ENCODE results near the gene LRRC8D.
"Not testable (repeated sequence)": the region's sequence is repeated elsewhere in the genome, so short reads cannot be mapped to it uniquely, and the experiment has no call there.

The LRRC8D gene

GRCh38 chr1:89913353-89914095, 92.7 kb downstream of the LRRC8D start:
- DNase-seq (ENCODE audit: low spot score) = no peak

GRCh38 chr1:89917353-89917752, 96.5 kb downstream of the LRRC8D start:
- DNase-seq (ENCODE audit: low spot score) = no peak

DNA sequence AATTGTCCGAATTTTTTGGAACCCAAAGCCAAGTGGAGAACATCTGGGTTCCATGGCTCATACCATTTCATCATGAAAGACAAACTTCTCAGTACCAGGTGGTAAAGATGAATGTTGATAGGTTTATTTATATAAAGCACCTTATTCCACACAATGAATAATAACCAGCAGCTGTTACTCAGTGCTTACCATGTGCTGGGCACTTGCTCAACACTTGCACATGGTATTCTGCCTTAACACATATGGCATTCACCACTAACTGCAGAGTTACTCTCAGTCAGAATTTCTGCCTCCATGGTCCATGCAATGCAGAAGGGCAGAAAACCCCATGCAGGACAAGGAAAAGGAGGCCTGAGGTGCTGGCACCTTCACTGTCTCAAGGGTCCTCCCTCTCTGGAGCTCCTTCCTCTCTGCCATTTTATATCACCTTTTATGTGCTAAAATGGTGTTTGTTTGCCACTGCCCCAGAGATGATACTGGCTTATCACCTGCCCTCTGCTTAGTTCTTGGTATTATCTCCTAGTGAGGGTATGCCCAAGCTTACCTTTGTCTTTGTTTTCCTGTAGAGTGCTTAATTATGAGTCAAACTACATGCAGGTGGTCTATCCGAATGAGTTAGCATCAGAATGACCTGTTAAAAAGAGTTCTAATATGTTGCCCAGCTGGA, 97.4 kb downstream of the LRRC8D start:
- DNase-seq (ENCODE audit: low spot score) = no peak

GRCh38 chr1:89918794-89919155, 97.9 kb downstream of the LRRC8D start:
- DNase-seq (ENCODE audit: low spot score) = no peak

- no peak for DNase-seq (ENCODE audit: low spot score)
Observed at GRCh38 chr1:89919174-89919573, 98.3 kb downstream of the LRRC8D start.

DNA sequence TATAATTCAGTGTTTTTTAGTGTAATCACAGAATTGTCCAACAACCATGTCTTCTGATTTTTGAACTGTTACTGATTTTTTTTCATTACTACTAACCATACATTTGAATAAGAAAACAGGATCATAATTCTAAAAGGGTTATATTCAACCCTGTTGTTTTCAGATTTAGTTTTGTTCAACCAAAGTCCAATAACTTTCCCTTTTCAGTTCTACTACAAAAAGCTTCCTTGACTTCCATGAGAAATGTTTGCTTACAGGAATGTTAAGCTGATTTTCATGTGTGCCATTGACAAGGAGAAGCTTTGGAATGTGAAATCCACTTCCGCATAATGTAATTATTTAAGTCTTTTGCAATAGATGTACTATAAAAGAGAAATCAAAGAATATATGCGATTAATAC, 102.1 kb downstream of the LRRC8D start:
- DNase-seq (ENCODE audit: low spot score) = no peak

GRCh38 chr1:89923517-89923916, 102.7 kb downstream of the LRRC8D start:
- DNase-seq (ENCODE audit: low spot score) = no peak

- DNase-seq (ENCODE audit: low spot score) = not testable (repeated sequence)
Observed at GRCh38 chr1:89924075-89924474, 103.2 kb downstream of the LRRC8D start.

- DNase-seq (ENCODE audit: low spot score) = no peak
Observed at GRCh38 chr1:89927049-89927448, 106.2 kb downstream of the LRRC8D start.

GRCh38 chr1:89927478-89927877, 106.6 kb downstream of the LRRC8D start:
- no peak for DNase-seq (ENCODE audit: low spot score)

DNA sequence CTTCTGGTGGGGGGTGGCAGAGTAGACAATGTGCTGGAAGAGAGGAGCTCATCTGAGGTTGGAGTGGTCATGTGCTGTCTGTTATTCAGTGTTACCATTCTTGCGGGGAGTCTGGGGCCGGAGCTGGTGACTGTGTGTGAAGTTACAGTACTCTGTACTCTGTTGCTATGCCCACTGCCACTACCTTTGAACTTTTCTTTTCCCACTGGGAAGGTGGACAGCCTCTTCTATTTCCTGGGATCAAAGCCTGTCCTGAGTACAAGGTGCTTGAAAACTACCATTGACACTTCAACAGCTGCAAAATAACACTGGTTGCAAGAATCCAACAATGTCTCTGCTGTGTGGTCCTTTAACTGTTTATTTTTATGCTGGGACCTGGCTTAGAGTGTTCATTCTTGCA, 107.7 kb downstream of the LRRC8D start:
- no peak for DNase-seq (ENCODE audit: low spot score)

- no peak for DNase-seq (ENCODE audit: low spot score)
Observed at GRCh38 chr1:89929467-89930063, 108.7 kb downstream of the LRRC8D start.

DNA sequence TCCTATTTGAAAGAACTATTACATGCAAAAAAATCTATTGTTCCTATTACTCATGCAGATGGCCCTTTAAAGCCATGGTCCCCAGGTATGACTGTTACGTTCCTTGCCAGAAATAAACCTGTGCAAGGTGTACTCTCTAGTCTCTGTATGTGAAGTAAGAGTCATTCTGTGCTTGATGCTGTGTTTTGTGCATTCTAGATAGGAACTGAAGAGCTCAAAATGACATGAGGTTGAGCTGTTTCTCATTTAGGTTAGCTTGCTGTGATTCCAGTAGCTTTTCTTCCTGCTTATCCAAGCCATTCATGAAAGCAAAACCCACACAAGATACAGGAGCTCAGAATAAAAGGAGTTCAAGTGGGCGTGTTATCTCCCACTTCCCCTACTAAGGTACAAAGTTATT, 109.7 kb downstream of the LRRC8D start:
- DNase-seq (ENCODE audit: low spot score) = no peak

DNA sequence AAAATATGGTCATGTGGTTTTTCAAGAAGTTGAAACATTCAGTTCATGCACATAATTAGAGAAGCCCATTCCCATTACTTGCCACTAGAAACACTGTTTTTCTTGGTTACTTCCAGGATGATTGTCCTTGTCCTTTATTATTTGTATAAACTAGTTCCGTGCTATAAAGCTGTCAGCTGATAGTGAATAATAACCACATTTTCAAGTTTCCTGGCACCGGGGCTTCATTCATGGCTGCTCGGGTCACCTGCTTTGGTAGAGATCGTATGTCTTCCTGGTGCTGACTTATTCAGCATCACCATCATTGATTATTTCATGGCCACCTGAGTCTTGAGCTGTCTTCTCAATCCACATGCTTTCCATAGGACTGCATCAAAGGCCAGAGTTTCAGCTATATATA, 111.1 kb downstream of the LRRC8D start:
- no peak for DNase-seq (ENCODE audit: low spot score)

GRCh38 chr1:89932598-89933364, 111.9 kb downstream of the LRRC8D start:
- DNase-seq (ENCODE audit: low spot score) = no peak

DNA sequence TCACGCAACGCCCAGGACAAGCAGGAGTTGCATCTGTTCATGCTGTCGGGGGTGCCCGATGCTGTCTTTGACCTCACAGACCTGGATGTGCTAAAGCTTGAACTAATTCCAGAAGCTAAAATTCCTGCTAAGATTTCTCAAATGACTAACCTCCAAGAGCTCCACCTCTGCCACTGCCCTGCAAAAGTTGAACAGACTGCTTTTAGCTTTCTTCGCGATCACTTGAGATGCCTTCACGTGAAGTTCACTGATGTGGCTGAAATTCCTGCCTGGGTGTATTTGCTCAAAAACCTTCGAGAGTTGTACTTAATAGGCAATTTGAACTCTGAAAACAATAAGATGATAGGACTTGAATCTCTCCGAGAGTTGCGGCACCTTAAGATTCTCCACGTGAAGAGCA, 113.6 kb downstream of the LRRC8D start:
- no peak for DNase-seq (ENCODE audit: low spot score)

DNA sequence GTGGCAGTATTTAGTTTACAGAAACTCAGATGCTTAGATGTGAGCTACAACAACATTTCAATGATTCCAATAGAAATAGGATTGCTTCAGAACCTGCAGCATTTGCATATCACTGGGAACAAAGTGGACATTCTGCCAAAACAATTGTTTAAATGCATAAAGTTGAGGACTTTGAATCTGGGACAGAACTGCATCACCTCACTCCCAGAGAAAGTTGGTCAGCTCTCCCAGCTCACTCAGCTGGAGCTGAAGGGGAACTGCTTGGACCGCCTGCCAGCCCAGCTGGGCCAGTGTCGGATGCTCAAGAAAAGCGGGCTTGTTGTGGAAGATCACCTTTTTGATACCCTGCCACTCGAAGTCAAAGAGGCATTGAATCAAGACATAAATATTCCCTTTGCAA, 114.4 kb downstream of the LRRC8D start:
- DNase-seq (ENCODE audit: low spot score) = no peak

GRCh38 chr1:89936694-89937093, 115.9 kb downstream of the LRRC8D start:
- DNase-seq (ENCODE audit: low spot score) = no peak

- no peak for DNase-seq (ENCODE audit: low spot score)
Observed at GRCh38 chr1:89938171-89939055, 117.6 kb downstream of the LRRC8D start.

DNA sequence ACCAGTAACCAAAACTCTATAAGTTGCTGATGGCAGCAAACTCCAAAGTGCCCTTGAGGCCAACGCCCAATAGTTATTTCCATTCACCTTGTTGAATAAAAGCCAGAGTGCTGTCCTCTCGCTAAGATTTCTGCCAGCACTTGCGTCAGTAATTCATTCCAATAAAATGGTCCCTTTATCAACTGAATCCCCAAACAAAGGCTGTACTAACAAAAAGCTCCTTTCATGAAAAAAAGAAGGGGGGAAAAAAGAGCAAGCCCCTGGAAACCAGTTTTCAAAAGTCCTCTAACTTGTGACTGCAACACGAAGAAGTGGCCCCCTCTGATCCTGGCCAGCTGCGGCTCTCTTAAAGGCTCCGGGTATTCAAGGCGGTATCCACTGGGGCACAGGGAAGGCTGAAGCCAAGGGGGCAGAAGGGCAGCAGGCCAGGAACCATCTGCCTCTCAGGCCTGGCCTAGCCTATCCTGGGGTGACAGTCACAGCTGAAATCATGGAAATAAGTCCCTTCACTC, 118.3 kb downstream of the LRRC8D start:
- no peak for DNase-seq (ENCODE audit: low spot score)

- no peak for DNase-seq (ENCODE audit: low spot score)
Observed at GRCh38 chr1:89939693-89940438, 119.0 kb downstream of the LRRC8D start.

Measured in ecto neural progenitor cell (in vitro differentiated cells).